SK-N-MC (cell line): ENCODE data around the gene FKBP8.
A peak's percentile ranks its signal among the peaks of the same experiment; 100 is the strongest.
"Not testable (repeated sequence)": the region's sequence is repeated elsewhere in the genome, so short reads cannot be mapped to it uniquely, and the experiment has no call there.

Source experiments
- DNase-seq: peaks from one replicate; pipeline ENCODE4 v3.0.0-alpha.2; 2011; ENCODE audit warnings: low read depth, low spot score
- H3K27ac ChIP-seq: fragments of 200-600 bp; sonication (generic); 2 replicates; pipeline ENCODE4 v1.5.1; 2016; ENCODE audit warnings: mixed run types
- H3K36me3 ChIP-seq: fragments of 200-600 bp; sonication (generic); 2 replicates; pipeline ENCODE4 v1.6.1; 2017; ENCODE audit warnings: antibody characterized with exemption, low read length, mixed read lengths; ENCODE audit not compliant: insufficient read depth
- H3K4me3 ChIP-seq: fragments of 200-600 bp; sonication (generic); 2 replicates; pipeline ENCODE4 v1.5.1; 2016
- H3K9ac ChIP-seq: fragments of 200-600 bp; sonication (generic); 2 replicates; pipeline ENCODE4 v1.8.0; 2017; ENCODE audit warnings: mixed run types, mixed read lengths; ENCODE audit not compliant: insufficient read length
- H3K9me3 ChIP-seq: fragments of 200-600 bp; sonication (generic); 2 replicates; pipeline ENCODE4 v1.6.1; 2017; ENCODE audit warnings: low read depth, mild to moderate bottlenecking, antibody characterized with exemption, low read length, moderate library complexity, mixed read lengths
- EZH2 ChIP-seq: fragments of 200-600 bp; sonication (generic); IDR thresholded peaks from one replicate; pipeline ENCODE4 v1.6.1; 2017; ENCODE audit warnings: antibody characterized with exemption
- FOXP2 ChIP-seq: optimal IDR thresholded peaks from 2 replicates; pipeline ENCODE3; 2011; ENCODE audit warnings: mild to moderate bottlenecking, moderate library complexity; ENCODE audit not compliant: insufficient read depth; ENCODE audit errors: extremely low read length, control extremely low read depth
- POLR2AphosphoS5 ChIP-seq: IDR thresholded peaks from 2 replicates; pipeline ENCODE4 v1.6.1; 2012; ENCODE audit warnings: mild to moderate bottlenecking, low read depth, low read length, borderline replicate concordance

Gene FKBP8

GRCh38 chr19:18542941-18543813 lies at the start of gene FKBP8:
TSS of gene FKBP8 (minus strand) at chr19:18543573. CDS start at chr19:18541970, 1,603 bp downstream.
- Histone ChIP-seq H3K27ac (peak within 1 kb of the TSS; percentile 79), H3K36me3 (peaks cover 27% of the 10 kb centered on the region), H3K9ac (peak within 1 kb of the TSS; percentile 81), H3K9me3 (no peaks in the 10 kb centered on the region), H3K4me3 (peak within 1 kb of the TSS; percentile 85)
- DNase-seq: no peak
- TF ChIP-seq POLR2AphosphoS5 (no peak), FOXP2 (peak; percentile 53)

GRCh38 chr19:18592732-18593131 lies 49.4 kb upstream of the FKBP8 start:
- H3K27ac ChIP-seq, H3K9ac ChIP-seq: not testable (repeated sequence)

GRCh38 chr19:18591735-18592385 lies 48.5 kb upstream of the FKBP8 start:
- peak overlapping the region; percentile 69; the same call in 1 of the 2 replicates for H3K27ac ChIP-seq
- TF ChIP-seq EZH2 (no peak), POLR2AphosphoS5 (peak; percentile 9; the same call in 1 of the 2 replicates)
- no peaks in the 10 kb centered on the region for H3K9me3 ChIP-seq
- peak; percentile 42 for DNase-seq
- no peak overlapping the region for H3K9ac ChIP-seq
- H3K4me3 ChIP-seq: peak overlapping the region; percentile 15; the same call in 1 of the 2 replicates
- peaks cover 5% of the 10 kb centered on the region; the same call in 1 of the 2 replicates for H3K36me3 ChIP-seq

More at GRCh38 chr19:18592732-18593131, 49.4 kb upstream of the FKBP8 start:
- not testable (repeated sequence) for H3K4me3 ChIP-seq, H3K36me3 ChIP-seq, DNase-seq, H3K9me3 ChIP-seq

GRCh38 chr19:18590273-18591272 lies 47.2 kb upstream of the FKBP8 start:
- TF ChIP-seq POLR2AphosphoS5 (peak; percentile 5; the same call in 1 of the 2 replicates), EZH2 (no peak)
- H3K9ac ChIP-seq: no peak overlapping the region
- H3K27ac ChIP-seq: peak overlapping the region; percentile 71; the same call in 1 of the 2 replicates
- peaks cover 5% of the 10 kb centered on the region; the same call in 1 of the 2 replicates for H3K36me3 ChIP-seq
- DNase-seq: no peak
- H3K4me3 ChIP-seq: peak overlapping the region; percentile 94
- no peaks in the 10 kb centered on the region for H3K9me3 ChIP-seq

- Histone ChIP-seq H3K9me3 (no peaks in the 10 kb centered on the region), H3K27ac (peak overlapping the region; percentile 90), H3K9ac (peak overlapping the region; percentile 85), H3K4me3 (peak overlapping the region; percentile 94), H3K36me3 (peaks cover 5% of the 10 kb centered on the region; the same call in 1 of the 2 replicates)
- TF ChIP-seq POLR2AphosphoS5: no peak
- no peak for TF ChIP-seq EZH2
- no peak for TF ChIP-seq FOXP2
- DNase-seq: peak; percentile 48
Observed at GRCh38 chr19:18589380-18590272, 46.3 kb upstream of the FKBP8 start.

- Histone ChIP-seq H3K9ac (peak within 1 kb of the TSS; percentile 85), H3K4me3 (peak within 1 kb of the TSS; percentile 94), H3K27ac (peak within 1 kb of the TSS; percentile 90), H3K9me3 (no peaks in the 10 kb centered on the region), H3K36me3 (peaks cover 5% of the 10 kb centered on the region; the same call in 1 of the 2 replicates)
- TF ChIP-seq FOXP2 (no peak), POLR2AphosphoS5 (peak; percentile 97), EZH2 (no peak)
- DNase-seq: no peak
Observed at GRCh38 chr19:18588611-18589379, 45.4 kb upstream of the FKBP8 start, which contains the start of gene REX1BD. TSS of gene REX1BD (plus strand) at chr19:18588798. CDS start at chr19:18588802, 4 bp downstream.
